H1 (cell line): ENCODE data around the gene FNDC1. TPM values are rescaled to one million over a fixed set of nuclear protein-coding genes. Genes with fewer than 3 reads are reported as not detected.

Experiments
- CTCF ChIA-PET: fragments of 300-600 bp; sonication (Branson Sonifier 250); formaldehyde crosslinking; loops from one replicate; lab custom pipeline; 2021; ENCODE audit not compliant: partially characterized antibody; lab: Charles Lee
- POLR2A ChIA-PET: fragments of 300-600 bp; sonication (Branson Sonifier 250); formaldehyde crosslinking; loops from one replicate; lab custom pipeline; 2021; ENCODE audit warnings: inconsistent platforms; ENCODE audit not compliant: partially characterized antibody; lab: Charles Lee
- DNase-seq, 2 experiments: peaks; one replicate each; pipeline versions ENCODE4 v3.0.0 to v3.0.0-alpha.2; 2010 to 2022; ENCODE audit warnings: low spot score in 2 of 2, low read depth in 1 of 2, mixed read lengths in 1 of 2
- FAIRE-seq: peaks from 2 replicates; lab custom pipeline; 2011; peaks lifted over from hg19 to GRCh38; lab: Jason Lieb, UNC
- H2AFZ ChIP-seq: 2 replicates; pipeline ENCODE4 v1.8.1; 2012; ENCODE audit warnings: low read length, inconsistent platforms
- H2AK5ac ChIP-seq: 2 replicates; pipeline ENCODE4 v1.6.1; 2013; ENCODE audit warnings: low read depth, low read length
- H2BK120ac ChIP-seq: replicated peaks from 2 replicates; pipeline ENCODE3; 2013; ENCODE audit warnings: low read depth, low read length, inconsistent platforms
- H2BK12ac ChIP-seq: 2 replicates; pipeline ENCODE4 v1.6.1; 2013; ENCODE audit warnings: low read depth, low read length
- H2BK15ac ChIP-seq: 2 replicates; pipeline ENCODE4 v1.6.1; 2013; ENCODE audit warnings: low read length
- H2BK20ac ChIP-seq: 2 replicates; pipeline ENCODE4 v1.6.1; 2013; ENCODE audit warnings: low read length
- H2BK5ac ChIP-seq: 2 replicates; pipeline ENCODE4 v1.6.1; 2013; ENCODE audit warnings: low read depth, low read length
- H3K14ac ChIP-seq: 2 replicates; pipeline ENCODE4 v1.6.1; 2013; ENCODE audit warnings: inconsistent platforms; ENCODE audit not compliant: insufficient read length
- H3K18ac ChIP-seq: 2 replicates; pipeline ENCODE4 v1.6.1; 2013; ENCODE audit warnings: low read length; ENCODE audit errors: extremely low read depth
- H3K23ac ChIP-seq: 2 replicates; pipeline ENCODE4 v1.6.1; 2013; ENCODE audit warnings: inconsistent platforms; ENCODE audit not compliant: insufficient read length
- H3K23me2 ChIP-seq: 2 replicates; pipeline ENCODE4 v1.6.1; 2013; ENCODE audit warnings: low read depth, low read length
- H3K27ac ChIP-seq: 2 replicates; pipeline ENCODE4 v1.6.1; 2011; ENCODE audit warnings: low read depth, low read length, inconsistent platforms
- H3K27me3 ChIP-seq, 4 experiments: replicated peaks in 1 of 4; 1 replicate in 1 of 4; 2 replicates in 3 of 4; pipeline versions ENCODE4 v1.6.1 to v1.8.1; 2011 to 2013; ENCODE audit warnings: low read length in 3 of 4, mild to moderate bottlenecking in 3 of 4, inconsistent platforms in 2 of 4, mixed read lengths in 2 of 4, moderate library complexity in 1 of 4; ENCODE audit not compliant: control insufficient read depth in 3 of 4, insufficient read depth in 3 of 4; ENCODE audit errors: extremely low read depth in 1 of 4
- H3K36me3 ChIP-seq, 4 experiments: 2 replicates each; pipeline versions ENCODE4 v1.6.1 to v1.8.1; 2011 to 2013; ENCODE audit warnings: mild to moderate bottlenecking in 4 of 4, low read length in 3 of 4, moderate library complexity in 2 of 4, control low read depth in 1 of 4, inconsistent platforms in 1 of 4; ENCODE audit not compliant: insufficient read depth in 4 of 4, control insufficient read depth in 2 of 4
- H3K4ac ChIP-seq: replicated peaks from 2 replicates; pipeline ENCODE3; 2013; ENCODE audit warnings: low read length, low read depth, mixed read lengths, inconsistent platforms; ENCODE audit not compliant: insufficient read length
- H3K4me1 ChIP-seq, 4 experiments: replicated peaks in 1 of 4; 1 replicate in 1 of 4; 2 replicates in 3 of 4; pipeline versions ENCODE4 v1.6.1 to v1.8.1; 2011 to 2013; ENCODE audit warnings: low read length in 3 of 4, inconsistent platforms in 2 of 4, mixed read lengths in 1 of 4; ENCODE audit not compliant: insufficient read depth in 4 of 4, control insufficient read depth in 3 of 4
- H3K4me2 ChIP-seq, 2 experiments: 2 replicates each; pipeline versions ENCODE4 v1.6.1 to v1.8.1; 2011 to 2013; ENCODE audit warnings: low read depth in 2 of 2, low read length in 2 of 2, control low read depth in 1 of 2, inconsistent platforms in 1 of 2, mild to moderate bottlenecking in 1 of 2; ENCODE audit not compliant: insufficient read depth in 1 of 2
- H3K4me3 ChIP-seq, 4 experiments: fragments of 200-600, 300-600 bp in 1 of 4; sonication (generic), shearing (Covaris generic), sonication (Bioruptor Twin) in 1 of 4; 2 replicates each; pipeline versions ENCODE4 v1.5.1 to v1.8.1; 2011 to 2016; ENCODE audit warnings: low read length in 4 of 4, low read depth in 3 of 4, control low read depth in 2 of 4, inconsistent platforms in 2 of 4, mild to moderate bottlenecking in 2 of 4, mixed read lengths in 1 of 4, moderate library complexity in 1 of 4; ENCODE audit not compliant: insufficient read depth in 2 of 4; ENCODE audit errors: extremely low read depth in 1 of 4
- H3K56ac ChIP-seq: replicated peaks from 2 replicates; pipeline ENCODE3; 2013; ENCODE audit warnings: low read depth, mild to moderate bottlenecking, mixed read lengths, low read length, inconsistent platforms; ENCODE audit not compliant: insufficient read length
- H3K79me1 ChIP-seq: 2 replicates; pipeline ENCODE4 v1.6.1; 2013; ENCODE audit warnings: low read depth, low read length, control low read depth
- H3K79me2 ChIP-seq, 2 experiments: 2 replicates each; pipeline versions ENCODE4 v1.6.1 to v1.8.1; 2012 to 2013; ENCODE audit warnings: low read length in 2 of 2, mild to moderate bottlenecking in 2 of 2, inconsistent platforms in 1 of 2; ENCODE audit not compliant: insufficient read depth in 2 of 2, control insufficient read depth in 1 of 2
- H3K9ac ChIP-seq, 4 experiments: replicated peaks in 1 of 4; 1 replicate in 1 of 4; 2 replicates in 3 of 4; pipeline versions ENCODE4 v1.6.1 to v1.8.1; 2011 to 2013; ENCODE audit warnings: low read depth in 3 of 4, low read length in 3 of 4, control low read depth in 2 of 4, mild to moderate bottlenecking in 2 of 4, moderate library complexity in 2 of 4, inconsistent platforms in 1 of 4; ENCODE audit errors: extremely low read depth in 1 of 4
- H3K9me3 ChIP-seq, 2 experiments: 2 replicates each; pipeline versions ENCODE4 v1.6.1 to v1.8.1; 2012 to 2013; ENCODE audit warnings: mild to moderate bottlenecking in 2 of 2, moderate library complexity in 2 of 2, control low read depth in 1 of 2, inconsistent platforms in 1 of 2, low read depth in 1 of 2, low read length in 1 of 2, mixed read lengths in 1 of 2; ENCODE audit not compliant: insufficient read depth in 2 of 2
- H4K20me1 ChIP-seq, 2 experiments: replicated peaks in 1 of 2; 2 replicates each; pipeline versions ENCODE3 to v1.8.1; 2011 to 2013; ENCODE audit warnings: inconsistent platforms in 2 of 2, low read length in 2 of 2, mild to moderate bottlenecking in 1 of 2; ENCODE audit not compliant: insufficient read depth in 2 of 2, control insufficient read depth in 1 of 2
- H4K5ac ChIP-seq: 2 replicates; pipeline ENCODE4 v1.6.1; 2013; ENCODE audit warnings: low read length, low read depth, mixed read lengths, inconsistent platforms; ENCODE audit not compliant: insufficient read length
- H4K8ac ChIP-seq: 2 replicates; pipeline ENCODE4 v1.8.0; 2013; ENCODE audit warnings: mild to moderate bottlenecking, moderate library complexity, low read length, inconsistent platforms; ENCODE audit not compliant: insufficient read depth; ENCODE audit errors: extremely low read depth
- H4K91ac ChIP-seq: replicated peaks from 2 replicates; pipeline ENCODE3; 2013; ENCODE audit warnings: low read length, mixed read lengths, inconsistent platforms; ENCODE audit not compliant: insufficient read length
- ASH2L ChIP-seq: fragments of 200-600, 300-600 bp; sonication (generic); IDR thresholded peaks from one replicate; pipeline ENCODE4 v1.7.1; 2017; ENCODE audit warnings: low read length
- BACH1 ChIP-seq: IDR thresholded peaks from 2 replicates; pipeline ENCODE4 v1.6.1; 2012; ENCODE audit warnings: low read length, improper control_type of control experiment
- BCL11A ChIP-seq, 2 experiments: IDR thresholded peaks; one replicate each; pipeline ENCODE4 v1.6.1; 2011; ENCODE audit warnings: low read depth in 2 of 2, low read length in 2 of 2, mild to moderate bottlenecking in 2 of 2
- CEBPB ChIP-seq: IDR thresholded peaks from 2 replicates; pipeline ENCODE4 v1.6.1; 2012; ENCODE audit warnings: low read depth, low read length
- CHD1 ChIP-seq: IDR thresholded peaks from 2 replicates; pipeline ENCODE4 v1.6.1; 2012; ENCODE audit warnings: low read depth, low read length, improper control_type of control experiment
- EGR1 ChIP-seq: IDR thresholded peaks from 2 replicates; pipeline ENCODE4 v1.6.1; 2011; ENCODE audit warnings: low read depth, low read length, borderline replicate concordance
- EP300 ChIP-seq, 2 experiments: IDR thresholded peaks; 1 replicate in 1 of 2; 2 replicates in 1 of 2; pipeline ENCODE4 v1.6.1; 2011 to 2012; ENCODE audit warnings: low read depth in 2 of 2, low read length in 2 of 2, mild to moderate bottlenecking in 2 of 2, borderline replicate concordance in 1 of 2, inconsistent platforms in 1 of 2, moderate library complexity in 1 of 2
- HDAC2 ChIP-seq, 2 experiments: fragments of 300-600 bp in 1 of 2; sonication (generic) in 1 of 2; IDR thresholded peaks; 2 replicates each; pipeline ENCODE4 v1.6.1; 2011 to 2012; ENCODE audit warnings: low read depth in 2 of 2, low read length in 2 of 2, mild to moderate bottlenecking in 2 of 2, moderate library complexity in 2 of 2, borderline replicate concordance in 1 of 2, inconsistent platforms in 1 of 2
- PHF8 ChIP-seq: fragments of 200-600 bp; sonication (generic); conservative IDR thresholded peaks from 2 replicates; pipeline ENCODE4 v1.7.1; 2012; ENCODE audit warnings: low read depth, mild to moderate bottlenecking, inconsistent platforms, low read length, moderate library complexity
- SRF ChIP-seq: IDR thresholded peaks from 2 replicates; pipeline ENCODE4 v1.6.1; 2011; ENCODE audit warnings: mild to moderate bottlenecking, low read depth, low read length, moderate library complexity
- SUZ12 ChIP-seq: fragments of 200-600 bp; sonication (generic); IDR thresholded peaks from 2 replicates; pipeline ENCODE4 v1.6.1; 2012; ENCODE audit warnings: mild to moderate bottlenecking, inconsistent platforms, low read length, moderate library complexity, mixed read lengths
- WGBS, 2 experiments: shearing (Covaris generic) in 1 of 2; methylation state at CpG; one replicate each; pipeline versions ENCODE4 v1.1.6 to v1.1.7; 2013 to 2015; ENCODE audit warnings: low lambda C conversion rate in 2 of 2, mixed read lengths in 2 of 2, inconsistent platforms in 1 of 2, low coverage in 1 of 2, missing lambda C conversion rate in 1 of 2; ENCODE audit not compliant: insufficient replicate concordance in 2 of 2, insufficient coverage in 1 of 2, insufficient read length in 1 of 2; ENCODE audit errors: extremely low coverage in 1 of 2, missing lambda C conversion rate in 1 of 2; 5-methylcytosine and 5-hydroxymethylcytosine counted together
- polyA plus RNA-seq, 7 experiments: library from polyadenylated mRNA; depleted of rRNA in 3 of 7; stranded (reverse) in 5 of 7; unstranded in 2 of 7; fragments of >200 nt in 5 of 7; fragments of 200-250 nt in 2 of 7; gene quantifications; 1 replicate in 5 of 7; 2 replicates in 1 of 7; 4 replicates in 1 of 7; pipeline versions ENCODE4 v1.2.1 to v1.2.3, GENCODE V29; 2011 to 2013; ENCODE audit warnings: missing spikeins in 2 of 7, mixed read lengths in 2 of 7
- total RNA-seq: library from RNA; stranded (reverse); fragmentation: NEBNext Ultra II Directional; extraction: Animal tissue kit (Norgen Biotek cat#: 25700); gene quantifications from 2 replicates; pipeline ENCODE4 v1.2.1, GENCODE V29; 2021
- TF ChIP-seq, protein P1 (sequence below): IDR thresholded peaks from 2 replicates; pipeline ENCODE4 v1.6.1; 2012; ENCODE audit warnings: inconsistent platforms
- TF ChIP-seq, protein P2 (sequence below): IDR thresholded peaks from 2 replicates; pipeline ENCODE4 v1.6.1; 2012; ENCODE audit warnings: inconsistent platforms

FNDC1 gene
- total and polyA plus RNA-seq, 2 of the 8 experiments (the other 6 are each of a cell fraction or from before 2014, with no cell fraction given): 0.06 to 0.30 TPM

DNA sequence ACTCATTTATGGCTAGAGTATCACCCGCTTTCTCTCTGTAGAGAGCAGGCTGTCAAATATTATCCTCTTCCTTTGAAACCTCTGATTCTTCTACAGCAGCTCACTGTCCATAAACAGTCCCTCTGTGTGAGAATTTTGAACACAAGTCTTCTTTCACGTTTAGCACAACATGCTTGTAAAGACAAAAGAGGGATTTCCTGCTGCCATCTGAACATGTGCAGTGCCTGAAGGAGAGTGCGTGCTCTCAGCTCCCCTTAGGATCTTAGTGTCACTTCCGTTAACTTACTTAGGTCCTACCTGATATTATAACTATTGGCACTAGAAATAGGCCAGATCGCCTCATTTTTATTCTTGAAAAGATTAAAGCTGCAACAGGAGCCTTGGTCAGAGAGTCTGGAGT, 50.9 kb downstream of the FNDC1 start:
- Histone ChIP-seq H3K56ac (no peak overlapping the region), H2BK5ac (no peak overlapping the region), H2AFZ (no peak overlapping the region), H4K91ac (no peak overlapping the region), H2BK15ac (no peak overlapping the region), H3K18ac (no peak overlapping the region), H3K23ac (no peak overlapping the region), H3K4me3 (no peak overlapping the region), H3K23me2 (no peaks in the 10 kb centered on the region), H3K79me1 (no peaks in the 10 kb centered on the region), H3K9ac (no peak overlapping the region), H4K5ac (no peak overlapping the region), H2AK5ac (no peak overlapping the region), H3K79me2 (no peaks in the 10 kb centered on the region), H3K27ac (no peak overlapping the region), H3K4me2 (no peak overlapping the region), H3K4me1 (no peaks in the 10 kb centered on the region; a peak in 1 of 7 replicates), H3K9me3 (peaks cover 20 to 79% of the 10 kb centered on the region in 2 experiments; a peak in 3 of 4 replicates), H3K36me3 (no peaks in the 10 kb centered on the region), H3K14ac (no peak overlapping the region), H2BK20ac (no peak overlapping the region), H3K27me3 (no peaks in the 10 kb centered on the region), H4K20me1 (no peaks in the 10 kb centered on the region), H2BK12ac (no peak overlapping the region), H2BK120ac (no peak overlapping the region), H4K8ac (no peak overlapping the region), H3K4ac (no peak overlapping the region)
- WGBS, 2 experiments: 76% methylated on average over 5 of the region's 5 CpGs; no CpG with 5 or more reads in 1 of the 2 experiments
- no peak for DNase-seq
- no peak for FAIRE-seq
- ChIA-PET POLR2A (interaction anchor here (0.5 kb wide), 1 partner anchor 753 kb away, joined by 3 read pairs; no protein-coding TSS in a partner anchor), CTCF (interaction anchor here (0.5 to 0.6 kb wide), 2 partner anchors 33 to 295 kb away, joined by 3 read pairs; no protein-coding TSS in a partner anchor)
- TF ChIP-seq, protein P1, sequence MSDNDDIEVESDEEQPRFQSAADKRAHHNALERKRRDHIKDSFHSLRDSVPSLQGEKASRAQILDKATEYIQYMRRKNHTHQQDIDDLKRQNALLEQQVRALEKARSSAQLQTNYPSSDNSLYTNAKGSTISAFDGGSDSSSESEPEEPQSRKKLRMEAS: no peak
- TF ChIP-seq CHD1 (no peak), SUZ12 (no peak), CEBPB (no peak), EP300 (IDR thresholded peaks at IDR 0.05; ENCODE audit: borderline replicate concordance in 1 of 2, low read depth in 2 of 2, low read length in 2 of 2) (no peak), EGR1 (no peak), ASH2L (no peak), BCL11A (IDR thresholded peaks at IDR 0.05; ENCODE audit: low read depth in 2 of 2, low read length in 2 of 2) (no peak), BACH1 (no peak), HDAC2 (IDR thresholded peaks at IDR 0.05; ENCODE audit: borderline replicate concordance in 1 of 2, low read depth in 2 of 2, low read length in 2 of 2) (no peak), PHF8 (no peak), SRF (no peak)
- TF ChIP-seq, protein P2, sequence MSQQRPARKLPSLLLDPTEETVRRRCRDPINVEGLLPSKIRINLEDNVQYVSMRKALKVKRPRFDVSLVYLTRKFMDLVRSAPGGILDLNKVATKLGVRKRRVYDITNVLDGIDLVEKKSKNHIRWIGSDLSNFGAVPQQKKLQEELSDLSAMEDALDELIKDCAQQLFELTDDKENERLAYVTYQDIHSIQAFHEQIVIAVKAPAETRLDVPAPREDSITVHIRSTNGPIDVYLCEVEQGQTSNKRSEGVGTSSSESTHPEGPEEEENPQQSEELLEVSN: no peak
